DND-41 (cell line): ENCODE results near the gene TENT4B.

Experiments
- EZH2 ChIP-seq: IDR thresholded peaks from 3 replicates; pipeline ENCODE4 v1.6.1; 2012; ENCODE audit warnings: borderline replicate concordance, low read depth, mild to moderate bottlenecking, moderate library complexity, low read length, inconsistent platforms; ENCODE audit not compliant: severe bottlenecking
- TF ChIP-seq, protein P1 (sequence below): IDR thresholded peaks from 2 replicates; pipeline ENCODE4 v1.5.1; 2012; ENCODE audit warnings: borderline replicate concordance, low read length, moderate library complexity, mild to moderate bottlenecking; ENCODE audit not compliant: poor library complexity, severe bottlenecking; ENCODE audit errors: extremely low read depth

DNA sequence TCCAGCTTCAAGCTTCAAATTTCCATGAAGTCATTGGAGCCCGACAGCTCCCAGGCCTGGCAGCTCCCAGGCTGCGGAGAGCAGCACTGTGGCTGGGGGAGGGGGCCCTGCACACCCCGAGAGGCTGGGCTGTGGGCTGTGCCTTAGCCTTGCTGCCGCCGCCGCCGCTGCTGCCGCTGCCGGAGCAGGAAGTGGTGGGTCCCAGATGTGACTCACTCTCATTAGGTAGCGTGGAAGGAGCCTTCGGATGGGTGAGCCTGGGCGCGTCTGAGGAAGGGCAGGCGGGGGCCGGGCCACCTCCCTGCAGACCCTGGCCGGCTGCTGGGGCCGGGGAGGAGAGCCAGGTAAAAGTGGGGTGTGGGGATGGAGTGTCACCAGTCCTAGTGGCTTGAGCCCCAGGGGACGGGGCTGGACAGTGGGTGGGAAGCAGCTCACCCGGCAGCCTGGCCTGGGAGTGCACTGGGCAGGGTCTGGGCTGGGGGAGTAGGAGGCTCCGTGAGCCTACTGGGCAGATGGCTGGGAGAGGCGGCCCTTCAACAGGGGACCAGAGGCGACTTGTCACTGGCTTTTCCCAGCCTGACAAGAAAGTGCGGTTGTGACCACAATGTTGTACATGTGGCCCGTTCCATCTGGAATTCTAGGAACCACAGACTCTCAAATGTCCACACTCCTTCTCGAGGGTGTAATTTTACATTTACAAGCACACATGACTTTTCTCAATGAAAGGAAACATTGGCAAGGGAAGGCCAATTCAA, 113.4 kb downstream of the TENT4B start, which contains the start of gene ADCY7:
- TF ChIP-seq EZH2 = no peak
- TF ChIP-seq, protein P1, sequence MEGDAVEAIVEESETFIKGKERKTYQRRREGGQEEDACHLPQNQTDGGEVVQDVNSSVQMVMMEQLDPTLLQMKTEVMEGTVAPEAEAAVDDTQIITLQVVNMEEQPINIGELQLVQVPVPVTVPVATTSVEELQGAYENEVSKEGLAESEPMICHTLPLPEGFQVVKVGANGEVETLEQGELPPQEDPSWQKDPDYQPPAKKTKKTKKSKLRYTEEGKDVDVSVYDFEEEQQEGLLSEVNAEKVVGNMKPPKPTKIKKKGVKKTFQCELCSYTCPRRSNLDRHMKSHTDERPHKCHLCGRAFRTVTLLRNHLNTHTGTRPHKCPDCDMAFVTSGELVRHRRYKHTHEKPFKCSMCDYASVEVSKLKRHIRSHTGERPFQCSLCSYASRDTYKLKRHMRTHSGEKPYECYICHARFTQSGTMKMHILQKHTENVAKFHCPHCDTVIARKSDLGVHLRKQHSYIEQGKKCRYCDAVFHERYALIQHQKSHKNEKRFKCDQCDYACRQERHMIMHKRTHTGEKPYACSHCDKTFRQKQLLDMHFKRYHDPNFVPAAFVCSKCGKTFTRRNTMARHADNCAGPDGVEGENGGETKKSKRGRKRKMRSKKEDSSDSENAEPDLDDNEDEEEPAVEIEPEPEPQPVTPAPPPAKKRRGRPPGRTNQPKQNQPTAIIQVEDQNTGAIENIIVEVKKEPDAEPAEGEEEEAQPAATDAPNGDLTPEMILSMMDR = no peak
